GM12872 (cell line): ENCODE results near the gene TMEM187.

Source experiments
- TF ChIP-seq, protein P1 (sequence below): IDR thresholded peaks from 3 replicates; pipeline ENCODE4 v1.5.1; 2011; ENCODE audit warnings: low read depth, mild to moderate bottlenecking, low read length, moderate library complexity; ENCODE audit not compliant: insufficient read depth

TMEM187 gene

DNA sequence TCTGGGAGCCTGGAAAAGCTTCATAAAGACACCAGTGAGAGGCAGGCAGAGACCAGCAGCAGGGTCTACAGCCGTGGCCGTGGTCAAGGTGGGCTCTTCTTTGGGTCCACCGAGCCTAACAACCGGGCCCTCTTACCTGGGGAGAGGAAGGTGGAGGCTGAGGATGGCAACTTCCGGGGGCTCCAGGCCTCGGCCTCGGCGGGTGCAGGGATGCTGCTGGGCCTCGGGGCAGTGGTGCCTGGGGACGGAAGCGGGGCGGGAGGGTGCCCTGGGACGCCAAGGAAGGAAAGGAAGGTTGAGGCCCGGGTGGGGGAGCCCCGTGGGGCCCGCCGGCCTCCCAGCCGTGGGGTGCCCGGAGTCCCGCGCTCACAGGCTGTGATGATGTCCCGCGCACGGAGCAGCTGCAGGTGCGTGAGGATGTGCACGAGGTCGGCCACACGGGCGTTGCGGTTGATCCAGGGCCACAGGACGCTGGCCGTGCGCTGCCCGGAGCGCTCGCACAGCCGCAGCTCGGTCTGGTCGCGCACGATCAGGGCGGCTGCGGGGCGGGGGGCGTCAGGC, 46.6 kb downstream of the TMEM187 start:
- TF ChIP-seq, protein P1, sequence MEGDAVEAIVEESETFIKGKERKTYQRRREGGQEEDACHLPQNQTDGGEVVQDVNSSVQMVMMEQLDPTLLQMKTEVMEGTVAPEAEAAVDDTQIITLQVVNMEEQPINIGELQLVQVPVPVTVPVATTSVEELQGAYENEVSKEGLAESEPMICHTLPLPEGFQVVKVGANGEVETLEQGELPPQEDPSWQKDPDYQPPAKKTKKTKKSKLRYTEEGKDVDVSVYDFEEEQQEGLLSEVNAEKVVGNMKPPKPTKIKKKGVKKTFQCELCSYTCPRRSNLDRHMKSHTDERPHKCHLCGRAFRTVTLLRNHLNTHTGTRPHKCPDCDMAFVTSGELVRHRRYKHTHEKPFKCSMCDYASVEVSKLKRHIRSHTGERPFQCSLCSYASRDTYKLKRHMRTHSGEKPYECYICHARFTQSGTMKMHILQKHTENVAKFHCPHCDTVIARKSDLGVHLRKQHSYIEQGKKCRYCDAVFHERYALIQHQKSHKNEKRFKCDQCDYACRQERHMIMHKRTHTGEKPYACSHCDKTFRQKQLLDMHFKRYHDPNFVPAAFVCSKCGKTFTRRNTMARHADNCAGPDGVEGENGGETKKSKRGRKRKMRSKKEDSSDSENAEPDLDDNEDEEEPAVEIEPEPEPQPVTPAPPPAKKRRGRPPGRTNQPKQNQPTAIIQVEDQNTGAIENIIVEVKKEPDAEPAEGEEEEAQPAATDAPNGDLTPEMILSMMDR, result no peak

DNA sequence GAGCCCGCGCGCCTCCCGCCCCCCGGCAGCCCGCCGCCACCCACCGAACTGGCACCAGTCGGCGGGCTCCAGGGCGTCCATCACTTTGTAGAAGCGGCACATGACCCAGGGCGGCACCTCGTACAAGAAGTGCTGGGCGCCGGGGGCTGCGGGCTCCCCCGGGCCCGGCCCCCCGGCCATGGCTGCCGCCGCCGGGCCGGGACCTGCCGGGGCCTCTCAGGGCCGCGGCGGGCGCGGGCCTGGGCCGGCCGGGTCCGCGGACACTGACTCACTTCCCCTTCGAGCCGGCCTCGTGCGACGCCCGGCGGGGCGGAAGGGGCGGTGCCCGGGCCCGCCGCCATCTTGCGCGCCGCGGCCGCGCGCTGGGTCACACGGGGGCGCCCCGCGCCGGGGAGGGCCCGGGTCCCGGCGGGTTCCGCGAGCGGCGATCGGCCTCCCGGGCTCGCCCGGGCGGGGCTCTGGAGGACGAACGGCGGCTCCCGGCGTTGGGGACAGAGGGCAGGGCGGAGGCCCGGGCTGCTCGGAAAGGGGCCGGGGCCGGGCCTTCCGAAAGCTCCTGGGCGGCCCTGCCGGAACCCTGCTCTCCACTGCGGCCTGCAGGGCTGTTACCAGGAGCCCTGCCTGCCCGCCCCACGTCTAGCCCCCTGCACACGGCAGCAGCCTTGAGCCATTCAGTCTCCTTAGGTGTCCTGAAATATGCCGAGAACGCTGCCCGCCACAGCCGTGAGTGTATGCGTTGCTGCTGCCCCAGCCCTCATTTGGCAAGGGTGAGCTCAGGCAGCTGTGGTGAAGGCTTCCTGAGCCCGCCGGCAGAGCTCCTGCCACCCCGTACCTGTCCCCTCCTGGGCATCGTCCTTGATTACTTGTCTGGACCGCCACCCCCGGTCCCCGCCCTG, 47.3 kb downstream of the TMEM187 start, which contains the start of gene IRAK1:
Gene IRAK1, minus strand, starts transcription at position 270 of the 896 bp plus-strand sequence. Its CDS starts 90 bp downstream, at position 180.
- TF ChIP-seq, protein P1, result no peak

DNA sequence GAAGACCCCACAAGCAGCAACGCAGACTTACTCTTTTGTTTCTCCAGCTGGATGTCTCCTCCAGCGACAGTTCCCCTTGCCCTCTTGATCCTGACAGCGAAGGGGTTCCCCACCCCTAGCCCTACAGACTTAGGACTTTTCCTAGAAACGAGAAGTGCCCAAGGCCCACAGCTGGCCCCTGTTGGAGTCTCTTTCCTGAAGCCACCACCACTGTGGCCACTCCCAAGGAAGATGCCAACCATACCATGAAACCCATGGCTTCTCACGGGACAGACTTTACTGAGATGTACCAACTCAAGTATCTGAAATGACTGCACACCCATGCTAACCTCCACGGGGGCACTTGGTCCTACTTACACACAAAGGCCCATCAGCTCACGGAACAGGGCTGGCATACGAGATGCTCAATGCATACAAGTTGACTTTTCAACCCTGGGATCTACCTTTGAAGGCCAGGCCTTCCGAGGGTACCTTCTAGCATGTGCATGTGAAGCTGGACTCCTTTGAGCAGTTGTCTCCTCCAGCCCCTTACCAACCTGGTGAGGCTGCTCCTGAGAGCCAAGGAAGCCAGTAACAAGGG, 48.1 kb downstream of the TMEM187 start:
- TF ChIP-seq, protein P1, result no peak

DNA sequence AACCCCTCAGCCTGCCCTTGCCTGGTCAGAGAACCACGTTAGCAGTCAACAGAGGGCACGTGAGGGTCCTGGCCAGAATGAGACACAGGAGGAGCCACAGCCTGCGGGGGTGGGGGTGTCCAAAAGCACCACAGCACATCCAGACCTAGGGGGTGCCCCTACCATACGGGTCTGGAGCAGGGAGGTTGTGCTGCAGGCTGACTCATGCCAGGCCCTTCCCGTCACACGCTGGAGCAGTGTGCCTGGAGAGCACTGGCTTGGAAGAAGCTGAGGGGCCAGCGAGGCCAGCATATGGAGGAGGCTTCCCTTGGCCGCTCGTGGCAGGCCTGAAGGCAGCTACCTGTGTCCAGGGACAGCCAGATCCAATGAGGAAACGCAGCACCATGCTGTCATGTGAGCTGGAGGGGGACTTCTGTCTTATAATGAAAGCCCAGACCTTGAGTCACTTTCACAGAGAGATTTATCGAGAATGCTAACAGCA, 48.6 kb downstream of the TMEM187 start:
- TF ChIP-seq, protein P1, result no peak

GRCh38 chrX:154022108-154022507, 49.6 kb downstream of the TMEM187 start:
- TF ChIP-seq, protein P1, result no peak

- TF ChIP-seq, protein P1, result no peak
These were observed 50.9 kb downstream of the TMEM187 start for GRCh38 chrX:154023276-154024000.
